ENCODE data around the gene FUCA1.

Gene FUCA1

GRCh38 chr1:23814016-23814415 lies 54.1 kb downstream of the FUCA1 start:
- H3K4me1 Mint-ChIP-seq: peaks cover 7% of the 10 kb centered on the region
- no peak overlapping the region for H3K27ac Mint-ChIP-seq
- no peak for DNase-seq
- H3K36me3 Mint-ChIP-seq (ENCODE audit: low read depth): peaks cover 23% of the 10 kb centered on the region
- no peaks in the 10 kb centered on the region for H3K9me3 Mint-ChIP-seq
- TF ChIP-seq, protein P1, sequence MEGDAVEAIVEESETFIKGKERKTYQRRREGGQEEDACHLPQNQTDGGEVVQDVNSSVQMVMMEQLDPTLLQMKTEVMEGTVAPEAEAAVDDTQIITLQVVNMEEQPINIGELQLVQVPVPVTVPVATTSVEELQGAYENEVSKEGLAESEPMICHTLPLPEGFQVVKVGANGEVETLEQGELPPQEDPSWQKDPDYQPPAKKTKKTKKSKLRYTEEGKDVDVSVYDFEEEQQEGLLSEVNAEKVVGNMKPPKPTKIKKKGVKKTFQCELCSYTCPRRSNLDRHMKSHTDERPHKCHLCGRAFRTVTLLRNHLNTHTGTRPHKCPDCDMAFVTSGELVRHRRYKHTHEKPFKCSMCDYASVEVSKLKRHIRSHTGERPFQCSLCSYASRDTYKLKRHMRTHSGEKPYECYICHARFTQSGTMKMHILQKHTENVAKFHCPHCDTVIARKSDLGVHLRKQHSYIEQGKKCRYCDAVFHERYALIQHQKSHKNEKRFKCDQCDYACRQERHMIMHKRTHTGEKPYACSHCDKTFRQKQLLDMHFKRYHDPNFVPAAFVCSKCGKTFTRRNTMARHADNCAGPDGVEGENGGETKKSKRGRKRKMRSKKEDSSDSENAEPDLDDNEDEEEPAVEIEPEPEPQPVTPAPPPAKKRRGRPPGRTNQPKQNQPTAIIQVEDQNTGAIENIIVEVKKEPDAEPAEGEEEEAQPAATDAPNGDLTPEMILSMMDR (IDR thresholded peaks at IDR 0.05): no peak
- H3K27me3 Mint-ChIP-seq (ENCODE audit: low read depth, poor library complexity): no peaks in the 10 kb centered on the region
- no peak overlapping the region for H3K4me3 Mint-ChIP-seq

- peak; percentile 53 for DNase-seq
- H3K36me3 Mint-ChIP-seq (ENCODE audit: low read depth): peaks cover 27% of the 10 kb centered on the region
- peaks cover 7% of the 10 kb centered on the region for H3K4me1 Mint-ChIP-seq
- no peaks in the 10 kb centered on the region for H3K27me3 Mint-ChIP-seq (ENCODE audit: low read depth, poor library complexity)
- H3K4me3 Mint-ChIP-seq: no peak overlapping the region
- TF ChIP-seq, protein P1 (IDR thresholded peaks at IDR 0.05): peak; percentile 69
- no peaks in the 10 kb centered on the region for H3K9me3 Mint-ChIP-seq
- H3K27ac Mint-ChIP-seq: no peak overlapping the region
These were observed 57.1 kb downstream of the FUCA1 start for GRCh38 chr1:23810818-23811540.

DNA sequence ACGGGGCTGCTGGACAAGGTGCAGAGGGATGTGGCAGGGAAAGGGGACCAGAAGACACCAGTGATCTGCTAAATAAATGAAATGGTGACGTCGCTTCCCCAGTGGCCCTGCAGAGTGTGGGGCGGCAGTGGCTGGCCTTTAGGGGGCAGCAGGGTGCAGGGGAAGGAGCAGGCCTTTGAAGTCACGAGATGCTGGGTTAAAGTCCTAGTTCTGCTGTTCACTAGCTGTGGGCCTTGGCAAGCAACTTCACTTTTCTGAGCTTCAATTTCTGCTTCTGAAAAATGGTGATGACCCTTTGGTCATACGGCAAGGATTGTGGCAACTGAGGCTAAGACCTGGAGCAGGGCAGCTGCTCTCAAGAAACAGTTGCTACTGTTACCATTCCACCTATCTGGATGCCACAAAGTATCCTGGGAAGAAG lies 58.3 kb downstream of the FUCA1 start:
- H3K4me1 Mint-ChIP-seq: peaks cover 7% of the 10 kb centered on the region
- H3K27me3 Mint-ChIP-seq (ENCODE audit: low read depth, poor library complexity): no peaks in the 10 kb centered on the region
- H3K9me3 Mint-ChIP-seq: no peaks in the 10 kb centered on the region
- H3K4me3 Mint-ChIP-seq: no peak overlapping the region
- TF ChIP-seq, protein P1 (IDR thresholded peaks at IDR 0.05): peak; percentile 58
- H3K36me3 Mint-ChIP-seq (ENCODE audit: low read depth): peaks cover 32% of the 10 kb centered on the region
- DNase-seq: peak; percentile 61
- H3K27ac Mint-ChIP-seq: no peak overlapping the region

DNA sequence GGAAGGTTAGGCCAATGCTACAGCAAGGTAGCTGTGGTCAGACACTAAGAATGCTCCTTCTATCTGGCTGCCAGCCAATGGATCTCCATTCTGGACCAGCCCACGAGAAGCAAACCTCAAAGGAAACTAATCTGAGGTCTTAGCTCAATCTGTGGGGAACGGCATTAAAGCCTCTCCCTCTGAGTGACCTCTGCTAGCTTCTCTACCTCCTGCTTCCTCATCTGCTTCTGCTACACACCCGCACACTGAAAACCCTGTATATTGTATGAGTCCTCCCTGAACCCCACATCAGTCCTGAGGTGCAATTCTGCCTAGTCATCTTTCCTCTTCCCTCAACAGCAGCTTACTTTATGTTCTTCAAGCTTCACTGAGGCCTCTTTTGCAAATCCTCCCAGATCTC lies 60.6 kb downstream of the FUCA1 start:
- Mint-ChIP-seq H3K9me3 (no peaks in the 10 kb centered on the region), H3K27me3 (ENCODE audit: low read depth, poor library complexity) (peaks cover under 1% of the 10 kb centered on the region), H3K27ac (peak overlapping the region; percentile 14), H3K4me3 (no peak overlapping the region), H3K4me1 (peaks cover 7% of the 10 kb centered on the region), H3K36me3 (ENCODE audit: low read depth) (peaks cover 34% of the 10 kb centered on the region)
- TF ChIP-seq, protein P1 (IDR thresholded peaks at IDR 0.05): no peak
- no peak for DNase-seq

DNA sequence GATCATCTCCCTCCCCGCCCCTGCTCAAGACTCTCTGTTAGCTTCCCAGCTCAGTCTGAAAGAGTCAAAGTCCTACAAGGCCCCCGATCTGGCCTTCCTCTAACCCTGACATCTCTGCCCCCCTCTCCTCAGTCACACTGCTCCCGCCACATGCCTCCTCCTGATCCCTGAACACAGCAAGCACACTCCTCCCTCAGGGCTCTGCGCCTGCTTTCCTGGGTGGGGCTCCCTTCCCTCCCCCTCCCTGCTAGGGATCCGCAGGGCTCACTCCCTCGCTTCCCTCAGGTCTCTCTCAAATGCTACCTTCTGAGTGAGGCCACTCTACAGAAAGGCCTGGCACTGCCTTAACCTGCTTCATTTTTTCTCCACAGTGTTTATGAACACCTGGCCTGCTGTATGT lies 61.8 kb downstream of the FUCA1 start:
- H3K4me1 Mint-ChIP-seq: peaks cover 9% of the 10 kb centered on the region
- no peak for DNase-seq
- no peak overlapping the region for H3K27ac Mint-ChIP-seq
- no peaks in the 10 kb centered on the region for H3K9me3 Mint-ChIP-seq
- peaks cover 11% of the 10 kb centered on the region for H3K27me3 Mint-ChIP-seq (ENCODE audit: low read depth, poor library complexity)
- peaks cover 30% of the 10 kb centered on the region for H3K36me3 Mint-ChIP-seq (ENCODE audit: low read depth)
- no peak overlapping the region for H3K4me3 Mint-ChIP-seq
- TF ChIP-seq, protein P1 (IDR thresholded peaks at IDR 0.05): no peak

DNA sequence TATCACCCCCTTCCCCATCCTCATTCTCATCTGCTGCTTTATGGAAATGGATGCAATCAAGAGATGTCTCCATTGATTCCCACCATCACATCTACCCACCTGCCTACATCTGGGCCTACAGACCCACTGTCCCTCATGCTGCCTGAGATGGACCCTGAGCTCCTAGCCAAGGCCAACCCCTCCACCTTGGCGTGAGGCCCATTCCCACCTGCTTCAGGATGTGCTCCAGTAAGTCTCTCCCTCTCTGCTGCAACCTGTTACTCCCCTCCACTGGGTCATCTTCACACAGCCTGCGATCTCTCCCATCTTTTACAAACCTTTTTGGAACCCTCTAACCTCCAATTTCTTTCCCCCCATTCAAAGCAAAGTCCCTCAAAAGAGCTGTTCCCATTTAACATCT lies 63.1 kb downstream of the FUCA1 start:
- peaks cover 6% of the 10 kb centered on the region for H3K4me1 Mint-ChIP-seq
- DNase-seq: no peak
- H3K4me3 Mint-ChIP-seq: no peak overlapping the region
- H3K27ac Mint-ChIP-seq: no peak overlapping the region
- TF ChIP-seq, protein P1 (IDR thresholded peaks at IDR 0.05): no peak
- peaks cover 14% of the 10 kb centered on the region for H3K27me3 Mint-ChIP-seq (ENCODE audit: low read depth, poor library complexity)
- no peaks in the 10 kb centered on the region for H3K9me3 Mint-ChIP-seq
- H3K36me3 Mint-ChIP-seq (ENCODE audit: low read depth): peaks cover 27% of the 10 kb centered on the region
